Upper lobe of right lung (tissue), 1 donor: ENCODE data around the gene RPP25L. TPM values are rescaled to one million over a fixed set of nuclear protein-coding genes. Genes with fewer than 3 reads are reported as not detected.

ENCODE experiments used
- ATAC-seq: fragments of 200-7000 bp; cut with Tn5 transposase; one replicate; pipeline ENCODE4 v1.9.1; 2020; ENCODE audit warnings: mild to moderate bottlenecking, moderate library complexity
- DNase-seq: peaks from one replicate; pipeline ENCODE4 v3.0.0-alpha.2; 2020
- H3K27ac ChIP-seq: fragments of 200-600 bp; one replicate; pipeline ENCODE4 v1.8.0; 2022
- H3K27me3 ChIP-seq: fragments of 200-600 bp; one replicate; pipeline ENCODE4 v1.8.0; 2022; ENCODE audit warnings: mild to moderate bottlenecking
- H3K36me3 ChIP-seq: fragments of 200-600 bp; one replicate; pipeline ENCODE4 v1.8.0; 2022
- H3K4me1 ChIP-seq: fragments of 200-600 bp; one replicate; pipeline ENCODE4 v1.8.0; 2022
- H3K4me3 ChIP-seq: fragments of 200-600 bp; one replicate; pipeline ENCODE4 v1.8.0; 2022; ENCODE audit warnings: mild to moderate bottlenecking
- H3K9me3 ChIP-seq: fragments of 200-600 bp; one replicate; pipeline ENCODE4 v1.8.0; 2022
- intact Hi-C: fragments of 100-400 bp; cut with DNase I; formaldehyde crosslinking; loops from one replicate; pipeline ENCODE4 v1.11.0; 2022
- total RNA-seq: library from RNA; stranded (reverse); fragmentation: NEBNext Ultra II Directional; extraction: Animal tissue kit (Norgen Biotek cat#: 25700); gene quantifications from one replicate; pipeline ENCODE4 v1.2.1, GENCODE V29; 2021
- TF ChIP-seq, protein P1 (sequence below): fragments of 200-600 bp; IDR thresholded peaks from one replicate; pipeline ENCODE4 v1.8.0; 2022; ENCODE audit warnings: antibody characterized with exemption
- donor health status: DM: no; HTN: yes; CAD: no; lungs with severe emphysema.

RPP25L gene
- total RNA-seq, 1 donor from 2014 or later, result 16.7 TPM

DNA sequence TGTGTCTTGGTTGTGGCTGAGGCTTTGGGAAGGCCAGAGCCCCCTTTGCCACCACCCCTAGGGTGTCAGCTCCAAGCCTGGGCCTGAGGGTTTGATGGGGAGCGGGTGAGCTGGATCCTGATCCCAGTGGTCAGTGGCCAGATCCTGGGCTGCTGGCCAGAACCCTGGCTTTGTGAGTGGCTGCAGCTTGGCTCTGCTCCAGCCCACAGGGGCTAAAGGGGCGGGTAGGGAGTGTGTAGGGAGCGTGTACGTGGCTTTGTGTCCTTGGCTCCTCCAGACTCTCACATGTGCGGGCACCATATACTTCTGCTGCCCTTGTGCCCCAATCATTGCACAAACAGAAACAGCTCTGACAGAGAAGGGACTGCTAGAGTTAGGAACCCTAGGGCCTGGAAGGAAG lies 38.9 kb upstream of the RPP25L start:
- H3K27ac ChIP-seq, result no peak overlapping the region

DNA sequence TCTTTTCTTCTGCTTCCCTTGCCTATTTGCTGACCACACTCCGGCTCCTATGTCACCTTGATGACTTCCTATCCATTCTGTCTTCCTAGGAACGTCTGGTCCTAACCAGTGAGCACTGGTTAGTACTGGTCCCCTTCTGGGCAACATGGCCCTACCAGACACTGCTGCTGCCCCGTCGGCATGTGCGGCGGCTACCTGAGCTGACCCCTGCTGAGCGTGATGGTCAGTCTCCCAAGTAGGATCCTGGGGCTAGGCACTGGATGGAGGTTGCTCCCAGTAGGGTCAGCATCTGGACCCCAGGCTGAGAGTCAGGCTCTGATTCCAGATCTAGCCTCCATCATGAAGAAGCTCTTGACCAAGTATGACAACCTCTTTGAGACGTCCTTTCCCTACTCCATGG lies 36.8 kb upstream of the RPP25L start:
- no peak for ATAC-seq
- H3K4me3 ChIP-seq, result no peak overlapping the region
- no peaks in the 10 kb centered on the region for H3K27me3 ChIP-seq
- no peak overlapping the region for H3K27ac ChIP-seq
- no peak for DNase-seq
- H3K4me1 ChIP-seq, result peaks cover 40% of the 10 kb centered on the region
- H3K36me3 ChIP-seq, result peaks cover 18% of the 10 kb centered on the region
- TF ChIP-seq, protein P1, sequence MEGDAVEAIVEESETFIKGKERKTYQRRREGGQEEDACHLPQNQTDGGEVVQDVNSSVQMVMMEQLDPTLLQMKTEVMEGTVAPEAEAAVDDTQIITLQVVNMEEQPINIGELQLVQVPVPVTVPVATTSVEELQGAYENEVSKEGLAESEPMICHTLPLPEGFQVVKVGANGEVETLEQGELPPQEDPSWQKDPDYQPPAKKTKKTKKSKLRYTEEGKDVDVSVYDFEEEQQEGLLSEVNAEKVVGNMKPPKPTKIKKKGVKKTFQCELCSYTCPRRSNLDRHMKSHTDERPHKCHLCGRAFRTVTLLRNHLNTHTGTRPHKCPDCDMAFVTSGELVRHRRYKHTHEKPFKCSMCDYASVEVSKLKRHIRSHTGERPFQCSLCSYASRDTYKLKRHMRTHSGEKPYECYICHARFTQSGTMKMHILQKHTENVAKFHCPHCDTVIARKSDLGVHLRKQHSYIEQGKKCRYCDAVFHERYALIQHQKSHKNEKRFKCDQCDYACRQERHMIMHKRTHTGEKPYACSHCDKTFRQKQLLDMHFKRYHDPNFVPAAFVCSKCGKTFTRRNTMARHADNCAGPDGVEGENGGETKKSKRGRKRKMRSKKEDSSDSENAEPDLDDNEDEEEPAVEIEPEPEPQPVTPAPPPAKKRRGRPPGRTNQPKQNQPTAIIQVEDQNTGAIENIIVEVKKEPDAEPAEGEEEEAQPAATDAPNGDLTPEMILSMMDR, result no peak
- intact Hi-C loops, result no loop called here
- no peaks in the 10 kb centered on the region for H3K9me3 ChIP-seq

More for the DNA sequence above, 38.9 kb upstream of the RPP25L start:
- no peaks in the 10 kb centered on the region for H3K9me3 ChIP-seq
- H3K4me3 ChIP-seq, result no peak overlapping the region
- peaks cover 52% of the 10 kb centered on the region for H3K4me1 ChIP-seq
- peaks cover 18% of the 10 kb centered on the region for H3K36me3 ChIP-seq
- TF ChIP-seq, protein P1, result no peak
- no peaks in the 10 kb centered on the region for H3K27me3 ChIP-seq
- no peak for ATAC-seq
- intact Hi-C loops, result no loop called here
- DNase-seq, result no peak

GRCh38 chr9:34647651-34648050 lies 35.8 kb upstream of the RPP25L start:
- DNase-seq (no peak), ATAC-seq (no peak)
- Histone ChIP-seq H3K27ac (peak overlapping the region; percentile 86), H3K36me3 (peaks cover 18% of the 10 kb centered on the region), H3K4me3 (peak overlapping the region; percentile 81), H3K4me1 (peaks cover 31% of the 10 kb centered on the region), H3K27me3 (no peaks in the 10 kb centered on the region), H3K9me3 (no peaks in the 10 kb centered on the region)
- TF ChIP-seq, protein P1, result no peak
- intact Hi-C loops, result no loop called here

DNA sequence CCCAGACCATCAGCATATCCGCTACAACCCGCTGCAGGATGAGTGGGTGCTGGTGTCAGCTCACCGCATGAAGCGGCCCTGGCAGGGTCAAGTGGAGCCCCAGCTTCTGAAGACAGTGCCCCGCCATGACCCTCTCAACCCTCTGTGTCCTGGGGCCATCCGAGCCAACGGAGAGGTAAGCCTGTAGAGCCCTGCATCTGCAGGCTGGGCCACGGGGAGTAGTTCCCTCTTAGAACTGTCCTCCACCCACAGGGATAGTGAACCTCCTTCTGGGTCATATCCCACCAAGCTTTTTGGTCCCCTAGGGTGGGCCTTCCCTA lies 35.1 kb upstream of the RPP25L start:
- H3K27ac ChIP-seq, result peak overlapping the region; percentile 86
- peaks cover 26% of the 10 kb centered on the region for H3K4me1 ChIP-seq
- intact Hi-C loops, result no loop called here
- H3K4me3 ChIP-seq, result peak overlapping the region; percentile 81
- no peaks in the 10 kb centered on the region for H3K9me3 ChIP-seq
- DNase-seq (no peak), ATAC-seq (peak; percentile 1)
- peaks cover 18% of the 10 kb centered on the region for H3K36me3 ChIP-seq
- TF ChIP-seq, protein P1, result no peak
- H3K27me3 ChIP-seq, result no peaks in the 10 kb centered on the region

DNA sequence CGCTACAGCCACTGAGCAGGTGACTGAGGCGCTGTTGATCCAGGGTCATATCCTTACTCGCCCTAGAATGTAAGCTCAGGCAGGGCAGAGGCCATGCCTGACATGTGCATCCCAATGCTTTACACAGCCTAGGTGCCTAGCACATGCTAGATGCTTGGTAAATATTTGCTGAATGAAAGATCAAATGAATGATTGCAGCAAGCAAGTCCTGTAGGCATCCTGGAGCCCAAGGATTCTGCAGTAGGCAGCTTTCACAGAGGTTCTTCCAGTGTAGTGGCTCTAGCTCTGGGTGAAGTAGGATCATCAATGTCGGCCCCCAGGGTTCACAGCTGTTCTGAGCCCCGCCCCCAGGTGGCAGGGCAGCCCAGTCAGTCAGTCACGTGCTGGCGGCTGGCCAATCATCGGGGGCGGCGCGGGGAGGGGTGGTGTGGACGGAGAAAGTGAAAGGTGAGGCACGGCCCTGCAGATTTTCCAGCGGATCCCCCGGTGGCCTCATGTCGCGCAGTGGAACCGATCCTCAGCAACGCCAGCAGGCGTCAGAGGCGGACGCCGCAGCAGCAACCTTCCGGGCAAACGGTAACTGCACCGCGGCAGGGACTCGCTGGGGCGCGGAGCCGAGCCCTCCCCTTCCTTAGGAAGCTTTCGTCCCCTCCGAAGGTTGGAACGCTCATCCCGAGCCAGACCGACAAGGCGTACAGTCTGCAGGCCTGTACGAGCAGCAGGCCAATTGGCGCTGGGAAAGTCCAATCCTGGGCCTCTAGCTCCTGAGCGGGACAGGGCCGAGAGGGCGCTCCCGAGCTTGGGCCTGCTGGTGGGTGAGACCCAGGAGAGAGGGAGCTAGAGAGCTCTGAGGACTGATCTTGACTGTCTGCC lies 34.5 kb upstream of the RPP25L start, which contains the start of gene GALT:
GALT (plus strand) TSS at position 465 of the 873 bp plus-strand sequence; CDS start at position 495, 30 bp downstream.
- Histone ChIP-seq H3K4me3 (peak within 1 kb of the TSS; percentile 81), H3K27me3 (no peaks in the 10 kb centered on the region), H3K36me3 (peaks cover 18% of the 10 kb centered on the region), H3K27ac (peak within 1 kb of the TSS; percentile 86), H3K4me1 (peaks cover 25% of the 10 kb centered on the region), H3K9me3 (no peaks in the 10 kb centered on the region)
- DNase-seq (peak; percentile 98), ATAC-seq (peak; percentile 96)
- TF ChIP-seq, protein P1, result peak; percentile 29
- intact Hi-C loops, result no loop called here
